ENCODE data around the gene PTRHD1.
"Not testable (repeated sequence)": the region's sequence is repeated elsewhere in the genome, so short reads cannot be mapped to it uniquely, and the experiment has no call there.

The PTRHD1 gene

DNA sequence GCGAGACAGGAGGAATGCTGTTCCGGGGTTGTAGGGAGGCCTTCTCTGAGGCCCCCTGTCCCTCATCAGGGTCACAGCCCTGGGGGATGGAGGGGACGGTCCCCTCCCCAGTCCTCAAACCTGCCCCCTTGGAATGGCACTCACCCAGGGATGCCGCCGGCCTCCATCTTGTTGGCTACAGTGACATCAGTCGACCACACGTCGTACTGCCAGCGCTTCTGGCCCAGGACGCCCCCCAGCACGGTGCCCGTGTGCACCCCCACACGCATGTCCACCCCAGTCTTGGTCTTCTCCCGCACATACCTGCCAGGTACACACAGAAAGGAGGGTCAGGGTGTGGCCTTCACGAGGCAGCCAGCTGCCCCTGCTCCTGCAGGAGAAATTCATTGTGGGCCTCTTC is 46.5 kb upstream of the PTRHD1 start:
- no peaks in the 10 kb centered on the region for H3K4me1 ChIP-seq (ENCODE audit: control insufficient read depth, low read depth, low read length)
- no peak overlapping the region for H3K18ac ChIP-seq (ENCODE audit: low read length)
- H4K8ac ChIP-seq (ENCODE audit: low read depth, low read length): no peak overlapping the region
- H2BK120ac ChIP-seq (ENCODE audit: low read depth, low read length): no peak overlapping the region
- H3K27ac ChIP-seq (ENCODE audit: low read depth, low read length): no peak overlapping the region
- no peak overlapping the region for H3K4ac ChIP-seq (ENCODE audit: low read depth, low read length)
- no peak overlapping the region for H3K56ac ChIP-seq (ENCODE audit: low read length)
- H3K9ac ChIP-seq (ENCODE audit: low read length): no peak overlapping the region
- H3K36me3 ChIP-seq (ENCODE audit: control insufficient read depth, insufficient read depth, low read length): no peaks in the 10 kb centered on the region
- H4K5ac ChIP-seq (ENCODE audit: low read length): no peak overlapping the region
- no peak overlapping the region for H3K4me3 ChIP-seq (ENCODE audit: low read length)
- H2AK5ac ChIP-seq (ENCODE audit: low read length): no peak overlapping the region
- no peak overlapping the region for H2BK5ac ChIP-seq (ENCODE audit: low read length)
- no peak for DNase-seq
- no peak overlapping the region for H2BK15ac ChIP-seq (replicated peaks; ENCODE audit: low read depth)
- no CpG with 5 or more reads among the region's 15 CpGs for WGBS (ENCODE audit: extremely low coverage, insufficient coverage, low lambda C conversion rate)
- no peak overlapping the region for H3K23ac ChIP-seq (ENCODE audit: low read length)
- H3K27me3 ChIP-seq (ENCODE audit: insufficient read depth, low read length, poor library complexity): no peaks in the 10 kb centered on the region
- no peaks in the 10 kb centered on the region for H3K79me1 ChIP-seq (ENCODE audit: low read length)
- H3K79me2 ChIP-seq (ENCODE audit: control insufficient read depth, insufficient read depth, low read length): no peaks in the 10 kb centered on the region
- H3K4me2 ChIP-seq (ENCODE audit: low read length): no peak overlapping the region

DNA sequence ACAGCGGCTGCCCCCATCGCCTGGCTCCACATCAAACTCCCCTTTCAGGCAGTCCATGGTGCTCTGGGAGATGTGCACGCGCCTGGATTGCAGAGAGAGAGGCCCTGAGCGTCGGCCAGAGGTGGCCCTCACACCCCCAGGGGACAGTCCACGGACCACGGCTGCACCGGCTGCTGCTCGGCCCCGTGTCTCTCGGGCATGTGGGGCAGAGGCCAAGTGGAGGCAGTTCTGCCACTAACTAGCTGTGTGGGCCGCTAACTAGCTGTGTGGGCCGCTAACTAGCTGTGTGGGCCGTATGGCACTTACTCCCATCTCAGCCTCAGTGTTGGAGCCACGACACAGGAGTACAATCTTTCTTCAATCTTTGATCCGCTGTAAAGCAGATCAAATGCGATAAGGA is 45.4 kb upstream of the PTRHD1 start:
- DNase-seq: no peak

DNA sequence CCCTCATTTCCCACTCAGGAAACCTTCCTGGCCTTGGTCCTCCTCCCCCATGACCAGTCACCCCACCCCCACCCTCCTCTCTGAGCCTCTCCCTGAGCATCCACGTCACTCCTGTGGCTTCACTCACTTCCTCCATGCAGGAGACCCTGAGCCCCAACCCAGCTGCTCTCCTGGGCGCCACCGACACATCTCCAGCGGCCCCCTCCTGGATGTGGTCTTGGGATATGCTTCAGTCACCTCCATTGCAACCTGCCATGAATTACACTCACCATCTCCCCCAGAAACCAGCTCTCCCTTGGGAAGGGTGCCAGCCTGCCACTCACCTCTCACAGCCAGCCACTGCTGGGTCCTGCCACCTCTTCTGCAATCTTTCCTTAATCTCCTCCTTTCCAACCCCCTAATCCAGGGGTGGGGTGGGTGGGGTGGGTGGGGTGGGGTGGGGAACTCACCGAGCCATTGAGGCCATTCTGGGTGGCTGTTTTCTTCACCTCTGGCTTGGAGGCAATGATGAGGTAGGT is 44.9 kb upstream of the PTRHD1 start:
- Histone ChIP-seq H3K4me1 (ENCODE audit: control insufficient read depth, low read depth, low read length) (no peaks in the 10 kb centered on the region), H2BK120ac (ENCODE audit: low read depth, low read length) (no peak overlapping the region), H4K8ac (ENCODE audit: low read depth, low read length) (no peak overlapping the region), H3K4ac (ENCODE audit: low read depth, low read length) (no peak overlapping the region), H3K27me3 (ENCODE audit: insufficient read depth, low read length, poor library complexity) (no peaks in the 10 kb centered on the region), H3K18ac (ENCODE audit: low read length) (no peak overlapping the region), H3K9ac (ENCODE audit: low read length) (no peak overlapping the region), H2BK15ac (replicated peaks; ENCODE audit: low read depth) (no peak overlapping the region), H4K5ac (ENCODE audit: low read length) (no peak overlapping the region), H3K4me3 (ENCODE audit: low read length) (no peak overlapping the region), H3K4me2 (ENCODE audit: low read length) (no peak overlapping the region), H3K79me1 (ENCODE audit: low read length) (no peaks in the 10 kb centered on the region), H3K56ac (ENCODE audit: low read length) (no peak overlapping the region), H2BK5ac (ENCODE audit: low read length) (no peak overlapping the region), H2AK5ac (ENCODE audit: low read length) (no peak overlapping the region), H3K23ac (ENCODE audit: low read length) (no peak overlapping the region), H3K36me3 (ENCODE audit: control insufficient read depth, insufficient read depth, low read length) (no peaks in the 10 kb centered on the region), H3K27ac (ENCODE audit: low read depth, low read length) (no peak overlapping the region), H3K79me2 (ENCODE audit: control insufficient read depth, insufficient read depth, low read length) (no peaks in the 10 kb centered on the region)
- WGBS (ENCODE audit: extremely low coverage, insufficient coverage, low lambda C conversion rate): no CpG with 5 or more reads among the region's 5 CpGs
- DNase-seq: no peak

More for the DNA sequence above, 45.4 kb upstream of the PTRHD1 start:
- WGBS (ENCODE audit: extremely low coverage, insufficient coverage, low lambda C conversion rate): no CpG with 5 or more reads among the region's 18 CpGs
- Histone ChIP-seq H2AK5ac (ENCODE audit: low read length) (no peak overlapping the region), H3K4me2 (ENCODE audit: low read length) (no peak overlapping the region), H3K4me3 (ENCODE audit: low read length) (no peak overlapping the region), H3K36me3 (ENCODE audit: control insufficient read depth, insufficient read depth, low read length) (no peaks in the 10 kb centered on the region), H3K79me2 (ENCODE audit: control insufficient read depth, insufficient read depth, low read length) (no peaks in the 10 kb centered on the region), H3K4ac (ENCODE audit: low read depth, low read length) (no peak overlapping the region), H3K56ac (ENCODE audit: low read length) (no peak overlapping the region), H3K79me1 (ENCODE audit: low read length) (no peaks in the 10 kb centered on the region), H3K4me1 (ENCODE audit: control insufficient read depth, low read depth, low read length) (no peaks in the 10 kb centered on the region), H2BK15ac (replicated peaks; ENCODE audit: low read depth) (no peak overlapping the region), H4K8ac (ENCODE audit: low read depth, low read length) (no peak overlapping the region), H3K9ac (ENCODE audit: low read length) (no peak overlapping the region), H3K23ac (ENCODE audit: low read length) (no peak overlapping the region), H2BK120ac (ENCODE audit: low read depth, low read length) (no peak overlapping the region), H3K18ac (ENCODE audit: low read length) (no peak overlapping the region), H3K27me3 (ENCODE audit: insufficient read depth, low read length, poor library complexity) (no peaks in the 10 kb centered on the region), H2BK5ac (ENCODE audit: low read length) (no peak overlapping the region), H4K5ac (ENCODE audit: low read length) (no peak overlapping the region), H3K27ac (ENCODE audit: low read depth, low read length) (no peak overlapping the region)

DNA sequence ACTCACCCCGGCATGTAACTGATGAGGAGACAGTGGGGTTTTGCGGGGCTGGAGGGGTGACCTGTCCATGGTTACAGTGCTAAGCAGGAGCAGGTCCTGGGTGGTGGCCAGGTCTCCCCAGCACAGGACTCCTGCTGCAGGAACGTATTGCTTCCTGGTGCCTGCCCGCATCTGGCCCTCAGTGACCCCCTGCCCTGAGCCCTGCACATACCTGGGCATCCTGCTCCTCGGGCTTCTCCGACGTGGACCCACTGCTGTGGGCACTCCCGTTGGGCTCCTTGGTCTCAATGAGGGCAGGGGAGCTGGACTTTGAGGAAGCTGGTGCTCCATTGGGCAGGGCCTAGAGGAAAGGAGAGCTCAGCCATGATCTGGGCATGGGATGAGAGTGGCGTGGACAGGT is 43.5 kb upstream of the PTRHD1 start:
- H3K27ac ChIP-seq (ENCODE audit: low read depth, low read length): no peak overlapping the region
- H3K4me2 ChIP-seq (ENCODE audit: low read length): no peak overlapping the region
- no peak overlapping the region for H4K8ac ChIP-seq (ENCODE audit: low read depth, low read length)
- no peak overlapping the region for H3K4me3 ChIP-seq (ENCODE audit: low read length)
- H3K9ac ChIP-seq (ENCODE audit: low read length): no peak overlapping the region
- no peak overlapping the region for H3K18ac ChIP-seq (ENCODE audit: low read length)
- H3K56ac ChIP-seq (ENCODE audit: low read length): no peak overlapping the region
- H2BK5ac ChIP-seq (ENCODE audit: low read length): no peak overlapping the region
- no peak overlapping the region for H3K4ac ChIP-seq (ENCODE audit: low read depth, low read length)
- no peaks in the 10 kb centered on the region for H3K27me3 ChIP-seq (ENCODE audit: insufficient read depth, low read length, poor library complexity)
- no peaks in the 10 kb centered on the region for H3K36me3 ChIP-seq (ENCODE audit: control insufficient read depth, insufficient read depth, low read length)
- H2BK15ac ChIP-seq (replicated peaks; ENCODE audit: low read depth): no peak overlapping the region
- no peaks in the 10 kb centered on the region for H3K79me1 ChIP-seq (ENCODE audit: low read length)
- no peak overlapping the region for H2AK5ac ChIP-seq (ENCODE audit: low read length)
- H3K23ac ChIP-seq (ENCODE audit: low read length): no peak overlapping the region
- no peaks in the 10 kb centered on the region for H3K79me2 ChIP-seq (ENCODE audit: control insufficient read depth, insufficient read depth, low read length)
- no peak overlapping the region for H4K5ac ChIP-seq (ENCODE audit: low read length)
- no peak for DNase-seq
- no peak overlapping the region for H2BK120ac ChIP-seq (ENCODE audit: low read depth, low read length)
- WGBS (ENCODE audit: extremely low coverage, insufficient coverage, low lambda C conversion rate): no CpG with 5 or more reads among the region's 9 CpGs
- no peaks in the 10 kb centered on the region for H3K4me1 ChIP-seq (ENCODE audit: control insufficient read depth, low read depth, low read length)

DNA sequence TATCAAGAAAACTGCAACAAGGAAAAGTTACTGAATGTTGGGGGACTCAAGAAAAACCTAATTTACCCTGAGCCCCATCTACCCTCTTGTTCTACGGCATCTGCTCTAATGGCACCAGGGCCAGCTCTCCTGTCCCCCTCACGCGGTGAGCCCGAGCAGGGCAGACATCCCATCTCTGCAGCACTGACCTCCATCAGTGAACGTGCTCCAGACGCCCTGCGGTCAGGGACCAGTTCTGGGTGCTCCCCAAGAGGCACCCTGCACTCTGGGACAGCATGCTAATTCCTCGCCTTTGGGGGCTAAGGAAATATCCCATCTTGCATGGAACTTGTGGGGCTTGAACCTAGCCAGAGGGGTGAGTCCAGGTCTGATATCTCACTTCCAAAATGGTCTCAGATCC is 43.0 kb upstream of the PTRHD1 start:
- Histone ChIP-seq H3K36me3 (ENCODE audit: control insufficient read depth, insufficient read depth, low read length) (no peaks in the 10 kb centered on the region), H3K79me1 (ENCODE audit: low read length) (no peaks in the 10 kb centered on the region), H3K56ac (ENCODE audit: low read length) (no peak overlapping the region), H3K4me1 (ENCODE audit: control insufficient read depth, low read depth, low read length) (no peaks in the 10 kb centered on the region), H4K8ac (ENCODE audit: low read depth, low read length) (no peak overlapping the region), H3K18ac (ENCODE audit: low read length) (no peak overlapping the region), H3K27ac (ENCODE audit: low read depth, low read length) (no peak overlapping the region), H2AK5ac (ENCODE audit: low read length) (no peak overlapping the region), H2BK5ac (ENCODE audit: low read length) (no peak overlapping the region), H2BK15ac (replicated peaks; ENCODE audit: low read depth) (no peak overlapping the region), H3K9ac (ENCODE audit: low read length) (no peak overlapping the region), H2BK120ac (ENCODE audit: low read depth, low read length) (no peak overlapping the region), H3K4me2 (ENCODE audit: low read length) (no peak overlapping the region), H3K79me2 (ENCODE audit: control insufficient read depth, insufficient read depth, low read length) (no peaks in the 10 kb centered on the region), H3K27me3 (ENCODE audit: insufficient read depth, low read length, poor library complexity) (no peaks in the 10 kb centered on the region), H3K23ac (ENCODE audit: low read length) (no peak overlapping the region), H3K4ac (ENCODE audit: low read depth, low read length) (no peak overlapping the region), H3K4me3 (ENCODE audit: low read length) (no peak overlapping the region), H4K5ac (ENCODE audit: low read length) (no peak overlapping the region)
- WGBS (ENCODE audit: extremely low coverage, insufficient coverage, low lambda C conversion rate): no CpG with 5 or more reads among the region's 8 CpGs
- DNase-seq: no peak

DNA sequence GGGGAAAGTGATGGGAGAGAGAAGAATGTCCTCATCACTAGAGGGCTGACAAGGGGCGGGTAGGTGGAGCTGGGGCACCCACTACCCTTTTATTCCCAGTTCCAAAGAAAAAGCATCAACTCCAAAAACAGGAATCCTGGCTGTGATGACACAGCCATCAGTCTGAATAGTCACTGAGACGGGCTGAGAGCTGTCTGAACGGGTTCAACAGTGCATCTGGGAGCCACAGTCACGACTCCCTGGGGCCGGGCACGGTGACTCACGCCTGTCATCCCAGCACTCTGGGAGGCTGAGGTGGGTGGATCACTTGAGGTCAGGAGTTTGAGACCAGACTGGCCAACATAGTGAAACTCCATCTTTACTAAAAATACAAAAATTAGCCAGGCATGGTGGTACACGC is 42.2 kb upstream of the PTRHD1 start:
- H3K36me3 ChIP-seq (ENCODE audit: control insufficient read depth, insufficient read depth, low read length); H2BK120ac ChIP-seq (ENCODE audit: low read depth, low read length); H2AK5ac ChIP-seq (ENCODE audit: low read length); H3K4ac ChIP-seq (ENCODE audit: low read depth, low read length); H3K18ac ChIP-seq (ENCODE audit: low read length); H3K4me2 ChIP-seq (ENCODE audit: low read length); H3K56ac ChIP-seq (ENCODE audit: low read length); H3K79me2 ChIP-seq (ENCODE audit: control insufficient read depth, insufficient read depth, low read length); H3K4me1 ChIP-seq (ENCODE audit: control insufficient read depth, low read depth, low read length); H3K23ac ChIP-seq (ENCODE audit: low read length); DNase-seq; H4K8ac ChIP-seq (ENCODE audit: low read depth, low read length); H3K9ac ChIP-seq (ENCODE audit: low read length); H3K27ac ChIP-seq (ENCODE audit: low read depth, low read length); H3K79me1 ChIP-seq (ENCODE audit: low read length); H3K4me3 ChIP-seq (ENCODE audit: low read length); H2BK5ac ChIP-seq (ENCODE audit: low read length); H4K5ac ChIP-seq (ENCODE audit: low read length); H3K27me3 ChIP-seq (ENCODE audit: insufficient read depth, low read length, poor library complexity); H2BK15ac ChIP-seq (replicated peaks; ENCODE audit: low read depth): not testable (repeated sequence)
- WGBS (ENCODE audit: extremely low coverage, insufficient coverage, low lambda C conversion rate): no CpG with 5 or more reads among the region's 8 CpGs
